MM.1S (cell line): ENCODE measurements around the gene ASIC2.
A peak's percentile ranks its signal among the peaks of the same experiment; 100 is the strongest.

ENCODE experiments used
- EZH2 ChIP-seq: fragments of 300-600 bp; sonication (generic); optimal IDR thresholded peaks from 2 replicates; pipeline ENCODE3; 2017; ENCODE audit warnings: low read depth, mild to moderate bottlenecking, antibody characterized with exemption, low read length, mixed read lengths
- EZH2phosphoT487 ChIP-seq: fragments of 300-600 bp; sonication (generic); IDR thresholded peaks from 2 replicates; pipeline ENCODE4 v1.6.1; 2018; ENCODE audit warnings: antibody characterized with exemption, low read length
- TF ChIP-seq, protein P1 (sequence below): fragments of 300-600 bp; sonication (generic); IDR thresholded peaks from 2 replicates; pipeline ENCODE4 v1.5.1; 2016; ENCODE audit warnings: antibody characterized with exemption, low read length, mixed read lengths

DNA sequence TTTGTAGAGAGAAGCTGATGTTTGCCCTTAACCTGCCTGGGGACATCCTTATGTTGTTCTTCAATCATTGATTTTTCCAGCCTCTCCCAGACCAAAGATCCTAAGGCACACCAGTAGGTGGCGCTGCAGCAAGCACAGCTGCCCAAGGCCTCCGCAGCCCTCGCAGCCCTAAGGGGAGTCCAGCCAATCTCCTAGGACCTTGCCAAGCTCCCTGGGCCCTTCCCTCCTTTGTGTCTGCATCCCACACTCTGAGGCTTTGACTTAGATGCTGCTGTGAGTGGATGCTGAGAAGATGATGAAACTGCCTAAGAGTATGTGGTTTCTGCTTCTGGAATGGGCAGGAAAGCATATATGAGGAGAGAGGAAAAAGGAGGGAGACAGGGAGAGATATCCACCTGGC lies 254.4 kb downstream of the ASIC2 start:
- TF ChIP-seq, protein P1, sequence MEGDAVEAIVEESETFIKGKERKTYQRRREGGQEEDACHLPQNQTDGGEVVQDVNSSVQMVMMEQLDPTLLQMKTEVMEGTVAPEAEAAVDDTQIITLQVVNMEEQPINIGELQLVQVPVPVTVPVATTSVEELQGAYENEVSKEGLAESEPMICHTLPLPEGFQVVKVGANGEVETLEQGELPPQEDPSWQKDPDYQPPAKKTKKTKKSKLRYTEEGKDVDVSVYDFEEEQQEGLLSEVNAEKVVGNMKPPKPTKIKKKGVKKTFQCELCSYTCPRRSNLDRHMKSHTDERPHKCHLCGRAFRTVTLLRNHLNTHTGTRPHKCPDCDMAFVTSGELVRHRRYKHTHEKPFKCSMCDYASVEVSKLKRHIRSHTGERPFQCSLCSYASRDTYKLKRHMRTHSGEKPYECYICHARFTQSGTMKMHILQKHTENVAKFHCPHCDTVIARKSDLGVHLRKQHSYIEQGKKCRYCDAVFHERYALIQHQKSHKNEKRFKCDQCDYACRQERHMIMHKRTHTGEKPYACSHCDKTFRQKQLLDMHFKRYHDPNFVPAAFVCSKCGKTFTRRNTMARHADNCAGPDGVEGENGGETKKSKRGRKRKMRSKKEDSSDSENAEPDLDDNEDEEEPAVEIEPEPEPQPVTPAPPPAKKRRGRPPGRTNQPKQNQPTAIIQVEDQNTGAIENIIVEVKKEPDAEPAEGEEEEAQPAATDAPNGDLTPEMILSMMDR = peak; percentile 64
- no peak for TF ChIP-seq EZH2phosphoT487
- TF ChIP-seq EZH2 = no peak
